ENCODE results near the gene ETDA.

GRCh38 chrX:135302269-135302873 is 50.5 kb downstream of the ETDA start:
- TF ChIP-seq POLR2AphosphoS5 (IDR thresholded peaks at IDR 0.05) = no peak
- TF ChIP-seq POLR2A (IDR thresholded peaks at IDR 0.05) = no peak
- no peak for TF ChIP-seq CTCF (IDR thresholded peaks at IDR 0.05)

Data from upper lobe of left lung (tissue), 4 donors.